Retinal pigment epithelial cell (primary cell): ENCODE data around the gene TMEM50B.

Experiments
- DNase-seq: peaks from one replicate; pipeline ENCODE4 v3.0.0-alpha.2; 2010; ENCODE audit warnings: low read depth
- H3K4me3 ChIP-seq: 2 replicates; pipeline ENCODE4 v1.5.1; 2011; ENCODE audit warnings: mild to moderate bottlenecking, low read length, control low read depth, moderate library complexity
- TF ChIP-seq, protein P1 (sequence below): conservative IDR thresholded peaks from 2 replicates; pipeline ENCODE4 v1.5.1; 2011; ENCODE audit warnings: low read depth, low read length, control low read depth, inconsistent platforms

The TMEM50B gene

DNA sequence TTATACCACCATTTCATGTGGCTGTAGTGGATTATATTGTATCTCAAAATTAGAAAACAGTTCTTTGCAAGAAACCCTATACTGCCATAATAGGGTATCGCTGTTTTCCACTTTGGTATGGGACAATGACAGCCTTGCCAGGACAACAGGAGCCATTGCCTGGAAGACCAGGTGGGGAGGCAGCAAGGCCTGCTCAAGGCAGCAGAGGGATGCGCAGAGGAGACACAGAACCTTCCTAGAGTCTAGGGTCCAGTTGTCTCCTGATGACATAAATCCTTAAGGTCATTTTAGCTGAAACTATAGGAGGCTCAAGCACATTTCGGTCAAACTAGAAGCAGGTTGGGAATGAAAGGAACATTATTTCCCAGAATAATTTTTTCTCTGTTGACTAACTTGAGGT lies 48.9 kb downstream of the TMEM50B start:
- TF ChIP-seq, protein P1, sequence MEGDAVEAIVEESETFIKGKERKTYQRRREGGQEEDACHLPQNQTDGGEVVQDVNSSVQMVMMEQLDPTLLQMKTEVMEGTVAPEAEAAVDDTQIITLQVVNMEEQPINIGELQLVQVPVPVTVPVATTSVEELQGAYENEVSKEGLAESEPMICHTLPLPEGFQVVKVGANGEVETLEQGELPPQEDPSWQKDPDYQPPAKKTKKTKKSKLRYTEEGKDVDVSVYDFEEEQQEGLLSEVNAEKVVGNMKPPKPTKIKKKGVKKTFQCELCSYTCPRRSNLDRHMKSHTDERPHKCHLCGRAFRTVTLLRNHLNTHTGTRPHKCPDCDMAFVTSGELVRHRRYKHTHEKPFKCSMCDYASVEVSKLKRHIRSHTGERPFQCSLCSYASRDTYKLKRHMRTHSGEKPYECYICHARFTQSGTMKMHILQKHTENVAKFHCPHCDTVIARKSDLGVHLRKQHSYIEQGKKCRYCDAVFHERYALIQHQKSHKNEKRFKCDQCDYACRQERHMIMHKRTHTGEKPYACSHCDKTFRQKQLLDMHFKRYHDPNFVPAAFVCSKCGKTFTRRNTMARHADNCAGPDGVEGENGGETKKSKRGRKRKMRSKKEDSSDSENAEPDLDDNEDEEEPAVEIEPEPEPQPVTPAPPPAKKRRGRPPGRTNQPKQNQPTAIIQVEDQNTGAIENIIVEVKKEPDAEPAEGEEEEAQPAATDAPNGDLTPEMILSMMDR: no peak
- no peak overlapping the region for H3K4me3 ChIP-seq
- DNase-seq: no peak

GRCh38 chr21:33428669-33429068 lies 51.1 kb downstream of the TMEM50B start:
- no peak for DNase-seq

GRCh38 chr21:33427051-33427450 lies 52.7 kb downstream of the TMEM50B start:
- DNase-seq: no peak
- TF ChIP-seq, protein P1: no peak
- H3K4me3 ChIP-seq: no peak overlapping the region

More at GRCh38 chr21:33428669-33429068, 51.1 kb downstream of the TMEM50B start:
- no peak overlapping the region for H3K4me3 ChIP-seq
- TF ChIP-seq, protein P1: no peak

- TF ChIP-seq, protein P1: no peak
- no peak for DNase-seq
- no peak overlapping the region for H3K4me3 ChIP-seq
Observed at GRCh38 chr21:33425825-33426224, 53.9 kb downstream of the TMEM50B start.

GRCh38 chr21:33424214-33424613 lies 55.6 kb downstream of the TMEM50B start:
- DNase-seq: no peak

DNA sequence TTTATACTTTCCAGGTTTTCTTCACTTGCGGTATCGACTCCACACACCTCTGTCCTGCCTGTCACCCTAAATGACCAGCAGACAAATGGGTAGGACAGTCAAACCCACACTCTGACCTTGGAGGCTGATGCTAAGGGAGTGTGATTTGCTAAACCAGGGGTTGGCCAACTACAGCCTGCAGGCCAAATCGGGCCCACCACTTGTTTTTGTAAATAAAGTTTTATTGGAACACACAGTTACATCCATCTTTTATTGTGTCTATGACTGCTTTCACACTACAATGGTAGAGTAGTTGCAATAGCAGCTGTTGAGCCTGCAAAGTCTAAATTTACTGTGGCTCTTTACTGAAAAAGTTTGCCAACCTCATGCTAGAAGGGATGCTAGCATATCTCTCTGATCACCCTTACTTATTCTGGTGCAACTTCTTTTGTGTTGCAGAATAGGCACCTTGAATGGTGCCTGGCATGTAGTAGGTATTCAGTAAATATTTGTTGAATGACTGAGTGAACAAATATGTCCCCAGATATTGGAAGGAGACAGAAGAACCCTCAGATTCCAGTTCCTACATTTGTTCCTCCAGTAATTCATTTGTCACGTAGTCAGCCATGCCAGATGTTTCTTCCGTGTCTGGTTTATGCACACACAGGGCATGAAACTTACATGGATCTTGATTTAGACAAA lies 57.9 kb downstream of the TMEM50B start:
- H3K4me3 ChIP-seq: no peak overlapping the region
- TF ChIP-seq, protein P1: no peak
- no peak for DNase-seq

More at GRCh38 chr21:33424214-33424613, 55.6 kb downstream of the TMEM50B start:
- TF ChIP-seq, protein P1: no peak
- no peak overlapping the region for H3K4me3 ChIP-seq

- no peak for DNase-seq
- TF ChIP-seq, protein P1: no peak
Observed at GRCh38 chr21:33419538-33420123, 60.1 kb downstream of the TMEM50B start.

More at GRCh38 chr21:33419538-33420123, 60.1 kb downstream of the TMEM50B start:
- no peak overlapping the region for H3K4me3 ChIP-seq
